HG02588 (cell line): Measurements from ENCODE around the gene EEF1AKMT3.
A peak's percentile ranks its signal among the peaks of the same experiment; 100 is the strongest.

Source experiments
- ATAC-seq: cut with Tn5 transposase; IDR thresholded peaks from one replicate; pipeline ENCODE4 v1.9.1; 2021; ENCODE audit warnings: mild to moderate bottlenecking, moderate library complexity; ENCODE audit not compliant: unreplicated experiment

The EEF1AKMT3 gene

DNA sequence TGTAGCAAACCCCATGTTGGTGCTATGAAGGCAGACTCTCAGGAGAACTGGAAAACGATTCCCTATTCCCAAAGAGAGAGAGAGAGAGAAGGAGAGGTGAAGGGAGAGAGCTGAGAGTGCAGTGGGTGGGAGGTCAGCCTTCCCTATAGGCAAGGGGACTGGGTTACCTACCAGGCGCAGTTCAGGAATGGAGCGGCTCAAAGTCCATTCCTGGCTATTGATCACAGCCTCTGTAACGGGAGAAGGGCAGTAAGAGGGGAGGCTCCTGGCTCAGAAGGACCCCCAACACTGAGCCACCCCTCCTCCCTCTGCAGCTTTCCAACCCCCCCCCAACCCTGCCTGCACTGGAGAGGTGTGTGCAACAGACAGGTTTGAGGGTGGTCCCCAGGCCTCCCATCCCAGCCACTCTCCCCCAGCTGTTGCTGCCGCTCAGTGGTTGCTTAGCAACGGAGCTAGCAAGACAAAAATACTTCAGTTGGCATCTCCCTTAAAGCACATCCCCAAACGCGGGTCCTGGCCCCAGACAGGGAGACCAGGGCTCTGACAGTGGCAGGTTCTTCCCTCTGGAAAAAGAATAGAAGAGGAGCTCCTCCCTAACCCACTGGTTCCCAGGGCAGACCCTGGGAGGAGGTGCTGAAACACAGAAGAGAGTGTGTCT, 37.1 kb upstream of the EEF1AKMT3 start:
- no peak for ATAC-seq

DNA sequence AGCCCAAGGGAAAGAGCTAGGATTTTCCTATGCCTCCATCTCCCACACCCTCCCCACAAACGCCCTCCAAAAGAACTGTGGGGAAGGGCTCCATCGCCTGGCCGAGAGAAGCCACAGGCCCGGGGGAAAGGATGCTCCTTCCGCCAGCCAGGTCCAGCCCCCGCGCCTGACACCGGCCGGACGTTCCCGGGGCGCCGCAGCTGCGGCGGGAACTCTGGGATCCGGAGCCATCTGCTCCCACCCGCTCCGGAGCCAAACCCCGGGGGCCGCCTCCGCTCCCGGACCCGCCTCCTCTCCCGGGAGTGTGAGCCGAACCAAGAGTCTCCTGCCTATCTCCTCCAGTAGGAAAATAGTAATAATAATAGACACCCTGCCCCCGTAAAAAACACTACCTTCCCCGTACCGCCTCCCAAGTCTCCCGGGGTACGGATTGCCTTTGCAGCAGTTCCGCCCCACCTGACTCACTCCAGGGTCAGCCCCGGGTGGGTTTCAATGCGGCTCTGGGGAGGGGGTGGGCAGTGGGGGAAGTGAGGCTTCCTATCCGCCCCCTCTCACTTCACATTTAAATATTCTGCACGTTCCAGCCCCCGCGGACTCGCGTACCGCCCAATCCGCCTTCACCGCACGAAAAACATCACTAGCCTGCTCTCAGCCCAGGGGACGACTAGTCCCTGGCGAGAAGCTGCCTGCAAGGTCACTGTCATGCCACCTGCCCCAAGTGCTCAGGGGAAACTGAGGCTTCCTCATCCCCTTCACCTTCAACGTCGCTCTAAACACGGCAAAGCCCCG, 36.3 kb upstream of the EEF1AKMT3 start:
- no peak for ATAC-seq

DNA sequence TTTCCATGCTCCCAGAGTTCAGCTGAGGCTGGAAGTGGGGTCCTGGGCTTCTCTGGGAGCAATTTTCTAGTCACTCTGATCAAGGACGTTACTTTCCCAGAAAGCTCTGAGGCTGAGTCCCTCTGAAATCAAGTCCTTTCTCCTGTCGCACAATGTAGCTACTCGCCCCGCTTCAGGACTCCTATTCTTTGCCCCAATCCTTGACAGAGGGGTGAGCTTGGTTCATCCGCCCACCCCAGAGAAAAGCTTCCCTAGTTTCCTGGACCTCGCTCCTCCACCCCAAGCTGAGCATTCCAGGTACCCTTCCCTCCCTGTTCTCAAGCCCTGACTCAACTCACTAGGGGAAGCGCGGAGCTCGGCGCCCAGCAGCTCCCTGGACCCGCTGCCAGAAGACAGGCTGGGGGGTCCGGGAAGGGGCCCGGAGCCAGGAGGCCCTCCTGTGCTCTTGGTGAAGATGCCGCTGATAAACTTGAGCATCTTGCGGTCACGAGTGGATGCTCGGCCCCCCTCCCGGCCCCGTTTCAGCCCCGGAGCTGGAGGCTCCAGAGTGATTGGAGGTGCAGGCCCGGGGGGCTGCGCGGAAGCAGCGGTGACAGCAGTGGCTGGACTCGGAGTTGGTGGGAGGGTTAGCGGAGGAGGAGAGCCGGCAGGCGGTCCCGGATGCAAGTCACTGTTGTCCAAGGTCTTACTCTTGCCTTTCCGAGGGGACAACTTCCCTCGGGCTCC, 35.5 kb upstream of the EEF1AKMT3 start:
- no peak for ATAC-seq

DNA sequence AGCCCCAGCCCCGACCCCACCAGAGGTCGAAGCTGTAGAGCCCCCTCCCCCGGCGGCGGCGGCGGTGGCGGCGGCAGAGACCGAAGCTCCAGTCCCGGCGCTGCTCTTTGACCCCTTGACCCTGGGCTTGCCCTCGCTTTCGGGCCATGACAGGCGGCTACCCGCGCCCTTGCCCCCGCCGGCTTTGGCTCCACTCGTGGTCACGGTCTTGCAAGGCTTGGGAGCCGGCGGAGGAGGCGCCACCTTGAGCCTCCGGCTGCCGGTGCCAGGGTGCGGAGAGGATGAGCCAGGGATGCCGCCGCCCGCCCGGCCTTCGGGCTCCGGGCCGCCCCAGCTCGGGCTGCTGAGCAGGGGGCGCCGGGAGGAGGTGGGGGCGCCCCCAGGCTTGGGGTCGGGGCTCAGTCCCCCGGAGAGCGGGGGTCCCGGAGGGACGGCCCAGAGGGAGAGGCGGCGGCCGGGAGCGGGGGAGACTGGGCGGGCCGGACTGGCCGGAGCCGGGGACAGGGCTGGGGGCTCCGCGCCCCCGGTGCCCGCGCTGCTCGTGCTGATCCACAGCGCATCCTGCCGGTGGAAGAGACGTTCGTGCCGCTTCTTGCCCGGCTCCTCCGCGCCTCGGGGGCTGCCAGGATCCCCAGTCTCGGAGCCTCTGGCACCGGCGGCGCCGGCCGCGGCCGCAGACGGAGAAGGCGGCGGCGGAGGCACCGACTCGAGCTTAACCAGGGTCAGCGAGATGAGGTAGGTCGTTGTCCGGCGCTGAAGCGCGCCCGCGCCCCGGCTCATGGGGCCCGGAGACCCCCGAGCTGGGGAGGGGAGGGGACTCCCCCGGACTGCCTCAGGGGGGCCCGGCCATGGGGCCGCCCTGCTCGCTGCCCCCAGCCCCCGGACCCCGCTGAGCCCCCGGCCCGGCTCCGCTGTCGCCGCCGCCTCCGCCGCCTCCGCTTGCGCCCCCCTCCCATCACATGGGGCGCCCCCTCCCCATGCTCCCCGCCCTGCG, 34.6 kb upstream of the EEF1AKMT3 start:
- ATAC-seq: no peak

DNA sequence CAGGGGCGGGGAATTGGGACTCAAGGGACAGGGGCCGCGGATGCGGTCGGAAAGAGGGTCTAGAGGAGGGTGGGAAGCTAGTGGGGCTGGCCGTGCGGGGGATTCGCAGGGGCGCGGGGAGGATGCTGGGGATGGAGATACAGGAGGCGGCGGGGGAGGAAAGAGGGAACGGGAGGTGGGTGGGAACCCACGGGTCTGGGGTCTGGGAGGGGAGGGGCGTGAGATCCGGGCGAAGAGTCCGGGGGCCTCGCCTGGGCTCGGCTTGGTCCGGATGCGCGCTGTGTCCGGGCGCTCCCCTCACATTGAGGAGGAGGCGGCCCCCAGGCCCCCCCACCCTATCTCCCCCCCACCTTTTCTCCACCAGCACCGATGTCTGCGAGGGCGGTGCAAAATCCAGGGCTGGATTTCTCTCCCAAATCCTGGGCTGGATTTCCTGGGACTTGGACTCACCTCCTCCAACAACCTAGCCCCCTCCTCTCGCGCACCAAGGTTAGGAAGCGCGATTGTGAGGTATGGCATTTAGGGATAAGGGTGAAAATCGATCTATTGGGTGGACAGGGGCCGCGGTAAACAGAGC, 33.7 kb upstream of the EEF1AKMT3 start, which contains the start of gene AGAP2:
AGAP2 (minus strand) TSS at position 82 of the 577 bp plus-strand sequence. CDS start 496 bp downstream, outside the sequence.
- ATAC-seq: no peak

DNA sequence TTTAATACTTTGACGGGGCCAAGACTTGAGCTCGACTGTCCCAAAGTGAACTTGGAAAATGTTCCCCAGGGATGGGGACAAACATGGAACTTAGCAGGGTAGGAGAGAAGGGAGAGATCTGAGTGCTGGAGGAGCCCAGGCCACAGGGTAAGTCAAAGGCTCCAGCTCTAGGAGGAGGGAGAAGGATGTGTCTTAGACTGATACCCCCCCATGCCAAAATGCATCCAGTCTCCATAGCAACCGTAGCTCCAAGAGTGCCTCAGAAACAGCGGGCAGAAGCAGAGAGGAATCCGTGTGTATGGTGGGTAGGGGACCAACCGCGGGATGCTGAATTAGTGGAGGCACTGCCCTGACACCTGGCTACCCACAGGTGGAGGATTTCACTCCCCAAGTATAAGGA, 33.0 kb upstream of the EEF1AKMT3 start:
- no peak for ATAC-seq

DNA sequence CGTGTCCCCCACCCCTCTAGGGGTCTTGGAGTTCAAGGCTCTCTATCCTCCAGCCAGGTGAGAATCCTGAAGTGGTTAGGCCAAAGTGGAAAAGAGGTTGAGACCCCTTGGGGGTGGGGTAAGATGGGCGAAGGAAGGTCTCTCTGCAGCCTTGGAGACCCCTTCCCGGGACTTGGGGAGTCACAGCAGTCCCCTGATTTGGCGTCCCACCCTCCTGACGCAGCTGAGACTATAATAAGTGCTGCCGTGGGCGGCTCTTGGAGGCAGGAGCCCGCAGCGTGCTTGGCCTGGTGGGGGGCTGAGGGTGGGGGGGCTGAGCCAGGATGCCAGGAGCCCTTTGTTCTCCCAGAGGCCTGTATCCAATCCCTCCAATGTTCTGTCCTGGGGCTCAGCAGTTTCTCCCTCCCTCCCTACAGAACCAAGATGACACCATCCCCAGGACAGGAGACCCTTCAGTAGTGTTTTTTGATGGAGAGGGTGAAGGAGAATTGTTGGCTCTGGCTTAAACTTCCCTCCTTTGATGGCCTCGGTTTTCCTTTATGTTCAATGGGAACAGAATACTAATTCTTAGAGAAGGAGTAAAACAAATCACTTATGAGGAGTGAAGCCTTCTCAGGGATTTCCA, 32.4 kb upstream of the EEF1AKMT3 start:
- ATAC-seq: no peak

DNA sequence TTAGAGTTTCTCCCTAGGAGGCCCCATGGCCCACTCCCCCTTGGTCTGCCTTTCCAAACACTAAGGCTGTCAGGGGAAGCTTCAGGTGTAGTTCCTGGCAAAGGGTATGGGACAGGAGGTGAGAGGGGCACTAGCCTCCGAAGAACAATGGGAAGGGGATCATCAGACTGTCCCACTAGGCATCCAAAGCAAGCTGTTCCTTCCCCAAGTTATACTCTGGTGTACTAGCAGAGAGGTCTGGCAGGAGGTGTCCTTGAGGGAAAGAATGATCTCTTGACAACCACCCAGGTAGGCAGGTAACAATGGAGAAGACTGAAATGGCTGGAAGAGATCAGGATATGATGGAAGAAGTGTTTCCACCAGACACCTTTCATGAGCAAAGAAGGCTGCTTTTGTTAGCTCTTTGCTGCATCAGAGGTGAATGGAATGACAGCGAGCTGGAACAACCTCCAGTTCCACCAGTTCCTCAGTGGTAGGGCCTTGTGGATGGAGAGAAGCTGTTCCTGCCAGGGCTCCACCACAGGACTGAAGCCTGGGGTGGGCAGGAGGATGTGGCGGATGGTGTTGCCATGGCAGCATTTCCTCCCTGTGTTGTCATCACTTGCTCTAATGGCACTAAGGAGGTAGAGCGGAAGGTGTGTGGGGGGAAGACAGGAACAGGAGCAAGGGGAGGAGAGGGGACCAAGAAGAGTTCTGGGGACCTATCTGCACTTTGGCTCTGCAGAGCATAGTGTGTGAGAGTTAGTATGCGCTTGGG, 31.6 kb upstream of the EEF1AKMT3 start:
- ATAC-seq: peak; percentile 34

DNA sequence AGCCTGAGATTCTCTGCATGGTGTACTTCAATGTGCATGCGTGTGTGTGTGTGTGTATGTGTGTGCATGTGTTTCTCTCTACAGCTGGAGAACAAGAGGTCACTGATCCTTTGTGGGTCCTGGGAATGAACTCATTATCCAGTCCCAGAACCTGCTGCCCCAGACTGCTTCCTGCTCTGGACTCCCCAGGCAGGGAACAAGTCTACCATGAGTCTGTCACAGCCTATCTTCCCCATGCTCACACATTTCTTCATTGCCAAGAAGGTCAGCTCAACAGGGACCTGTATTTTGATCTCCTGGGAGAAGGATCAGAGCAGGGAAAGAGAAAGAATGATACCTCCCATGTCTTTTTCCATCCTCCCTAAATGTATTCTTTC, 31.0 kb upstream of the EEF1AKMT3 start:
- ATAC-seq: no peak

DNA sequence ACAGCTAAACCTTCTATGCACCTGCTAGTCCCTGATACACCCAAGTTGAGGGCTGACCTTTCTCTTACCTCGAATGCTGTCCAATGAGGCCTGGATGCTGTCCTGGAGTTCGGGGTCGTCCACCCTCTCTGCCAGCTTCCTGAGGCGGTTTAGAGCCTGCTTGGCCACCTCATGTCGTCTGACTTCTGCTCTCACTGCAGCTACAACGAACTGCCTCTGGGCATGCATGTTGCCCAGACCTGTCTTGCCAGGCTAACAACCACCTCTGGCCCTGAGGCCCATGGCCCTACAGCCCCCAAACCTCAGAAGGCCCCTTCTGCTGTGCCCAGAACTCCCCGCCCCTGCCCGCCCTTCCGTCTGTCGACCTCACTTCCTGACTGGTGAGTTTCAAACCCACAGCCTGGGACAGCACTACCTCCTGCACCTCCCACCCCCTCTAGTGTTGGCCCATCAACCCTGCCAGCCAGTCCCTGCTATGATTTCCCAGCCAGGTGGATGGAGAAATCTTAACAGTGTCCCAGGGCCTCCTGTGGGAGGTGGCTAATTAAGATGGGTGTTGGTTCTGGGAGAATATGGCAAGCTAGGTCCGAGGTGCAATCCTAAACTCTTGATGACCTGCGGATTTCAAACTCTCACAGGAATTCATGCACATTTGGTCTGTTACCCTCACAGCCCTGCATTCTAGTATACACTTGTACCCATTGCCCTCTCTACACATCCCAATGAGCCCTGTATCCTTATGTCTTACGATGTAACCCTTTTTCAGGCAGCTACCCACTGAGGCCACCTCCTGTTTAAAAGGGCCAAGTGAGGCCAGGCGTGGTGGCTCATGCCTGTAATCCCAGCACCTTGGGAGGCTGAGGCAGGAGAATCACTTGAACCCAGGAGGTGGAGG, 30.3 kb upstream of the EEF1AKMT3 start:
- ATAC-seq: peak; percentile 55

DNA sequence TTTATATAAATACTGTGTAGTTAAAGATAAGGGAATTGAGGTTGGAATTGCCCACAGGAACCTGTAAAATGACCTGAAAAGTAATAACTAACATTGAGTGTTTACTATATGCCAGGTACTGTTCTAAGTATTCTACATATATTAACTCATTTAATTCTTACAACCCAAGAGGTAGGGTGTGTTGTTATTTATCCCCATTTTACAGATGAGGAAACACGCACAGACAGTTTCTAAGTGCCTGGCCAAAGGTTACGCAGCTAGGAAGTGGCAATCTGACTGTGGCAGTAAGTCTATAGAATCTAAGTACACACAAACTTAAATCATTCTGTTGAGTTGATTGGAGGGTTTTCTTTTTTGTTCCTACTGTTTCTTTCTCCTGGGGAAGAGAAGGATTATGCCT, 28.6 kb upstream of the EEF1AKMT3 start:
- ATAC-seq: no peak

DNA sequence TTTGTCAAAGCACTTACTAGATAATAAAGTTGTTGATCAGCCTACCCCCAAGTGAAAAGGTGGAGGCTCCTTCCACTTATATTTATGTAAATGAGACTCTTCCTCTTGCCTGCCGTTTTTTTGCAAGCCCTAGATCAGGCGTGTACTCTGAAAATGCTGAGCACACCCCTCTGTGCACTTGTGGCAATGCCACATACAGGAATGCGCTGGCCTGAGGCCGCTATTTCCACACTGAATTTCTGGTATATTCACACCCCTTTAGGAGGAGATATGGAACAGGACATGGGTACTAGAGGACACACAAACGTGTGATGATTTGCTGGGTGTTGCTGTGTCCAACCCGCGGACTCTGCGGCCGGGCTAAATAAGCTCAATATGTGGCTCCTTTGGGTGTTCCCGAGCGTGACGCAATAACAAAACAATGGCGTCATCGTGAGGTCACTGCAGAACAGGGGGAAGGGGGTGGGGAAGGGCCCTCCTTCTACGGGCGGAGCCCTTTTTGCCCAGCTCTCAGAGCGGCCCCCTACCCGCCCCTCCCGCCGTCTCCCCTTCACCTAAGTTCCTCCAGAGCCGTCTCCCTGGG, 28.1 kb upstream of the EEF1AKMT3 start:
- ATAC-seq: peak; percentile 32

DNA sequence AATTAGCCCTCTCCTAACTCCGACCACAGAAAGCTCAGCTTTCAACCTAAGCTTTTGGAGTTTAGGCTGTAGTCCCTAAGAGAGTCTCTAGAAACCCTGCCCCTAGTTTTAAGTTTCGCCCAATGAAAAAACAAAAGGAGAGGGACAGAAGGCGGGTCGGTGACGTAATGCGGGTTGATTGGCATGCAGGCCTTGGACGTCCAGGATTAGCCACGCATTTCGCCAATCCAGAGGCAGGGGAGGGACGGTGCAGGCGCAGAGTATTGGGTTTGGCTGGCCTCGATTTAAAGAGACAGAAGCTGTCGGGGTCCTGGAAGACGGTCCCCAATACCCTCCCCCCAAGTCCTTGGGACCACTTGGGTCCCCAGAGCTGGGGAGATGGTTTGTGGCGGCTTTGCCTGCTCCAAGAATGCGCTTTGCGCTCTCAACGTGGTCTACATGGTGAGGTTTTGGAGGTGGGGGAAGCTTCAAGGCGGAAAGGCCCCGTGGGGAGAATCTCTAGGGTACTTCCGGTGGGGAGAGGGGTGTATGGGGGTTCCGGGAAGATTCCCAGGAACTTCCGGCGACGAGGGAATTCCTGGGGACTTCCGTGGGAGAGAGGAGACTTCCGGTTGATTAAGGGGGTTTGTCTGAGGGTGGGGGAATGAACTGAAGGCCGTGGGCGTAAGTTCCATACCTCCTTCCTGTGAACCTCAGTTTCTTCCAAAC, 27.5 kb upstream of the EEF1AKMT3 start, which contains the start of gene TSPAN31:
TSPAN31 (plus strand) TSS at position 263 of the 708 bp plus-strand sequence; CDS start at position 379, 116 bp downstream.
- peak; percentile 78 for ATAC-seq

DNA sequence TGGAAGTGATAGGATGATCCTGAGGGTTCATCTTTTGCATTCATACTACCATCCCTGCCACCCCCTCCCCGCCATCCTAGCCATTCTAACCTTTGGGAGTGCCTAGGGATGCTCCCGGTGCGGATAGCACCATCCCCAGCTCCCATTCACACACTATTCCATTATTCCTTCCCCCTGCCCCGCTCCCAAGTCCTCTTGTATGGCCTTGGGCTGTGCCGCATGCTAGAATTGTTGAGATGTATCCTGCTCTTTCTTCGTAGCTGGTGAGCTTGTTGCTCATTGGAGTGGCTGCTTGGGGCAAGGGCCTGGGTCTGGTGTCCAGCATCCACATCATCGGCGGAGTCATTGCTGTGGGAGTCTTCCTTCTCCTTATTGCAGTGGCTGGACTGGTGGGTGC, 26.9 kb upstream of the EEF1AKMT3 start:
- no peak for ATAC-seq

DNA sequence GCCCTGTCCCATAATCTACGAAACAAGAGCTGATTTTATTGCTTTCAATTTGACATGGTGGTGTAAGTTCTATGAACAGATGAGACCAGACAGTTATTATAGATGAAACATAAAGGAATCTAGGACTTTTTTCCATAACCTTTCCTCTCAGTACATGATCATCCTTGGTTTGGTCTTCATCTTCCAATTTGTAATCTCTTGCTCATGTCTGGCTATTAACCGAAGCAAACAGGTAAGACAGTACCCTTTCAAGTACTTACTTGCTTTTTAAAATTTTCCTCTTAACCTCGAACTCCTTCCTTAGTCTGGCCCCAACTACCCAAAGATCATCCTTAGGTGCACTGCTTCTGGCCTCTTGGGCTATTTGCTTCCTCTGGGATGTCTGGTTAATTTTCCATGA, 26.4 kb upstream of the EEF1AKMT3 start:
- no peak for ATAC-seq

DNA sequence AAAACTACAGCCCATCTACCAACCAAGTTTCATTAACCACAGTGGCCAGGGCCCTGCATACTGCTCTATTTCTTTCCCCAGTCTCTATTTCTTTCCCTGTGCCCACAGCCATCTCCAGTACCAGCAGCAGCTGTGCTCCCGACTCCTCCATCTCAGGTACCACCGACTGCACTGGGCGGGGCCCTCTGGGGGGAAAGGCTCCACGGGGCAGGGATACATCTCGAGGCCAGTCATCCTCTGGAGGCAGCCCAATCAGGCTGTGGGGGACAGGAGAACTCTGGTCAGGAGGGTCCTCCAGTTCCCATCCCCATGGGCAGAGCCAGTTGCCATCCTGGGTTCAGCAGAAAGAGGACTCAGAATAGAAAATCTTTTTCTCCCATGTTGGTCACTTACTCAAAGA, 23.4 kb upstream of the EEF1AKMT3 start:
- ATAC-seq: no peak
